Lower lobe of right lung (tissue), 2 donors: Measurements from ENCODE around the gene DPH6. TPM values are rescaled to one million over a fixed set of nuclear protein-coding genes. Genes with fewer than 3 reads are reported as not detected.
A peak's percentile ranks its signal among the peaks of the same experiment; 100 is the strongest.
"Not testable (repeated sequence)": the region's sequence is repeated elsewhere in the genome, so short reads cannot be mapped to it uniquely, and the experiment has no call there.

Source experiments
- ATAC-seq, 2 donors: fragments of 200-7000 bp; cut with Tn5 transposase; one replicate each; pipeline ENCODE4 v1.9.1; 2020 to 2022; ENCODE audit warnings: mild to moderate bottlenecking in 2 of 2, moderate library complexity in 2 of 2
- DNase-seq: peaks from one replicate; pipeline ENCODE4 v3.0.0-alpha.2; 2020
- H3K27ac ChIP-seq: fragments of 200-600 bp; one replicate; pipeline ENCODE4 v1.8.0; 2022
- H3K27me3 ChIP-seq: fragments of 200-600 bp; one replicate; pipeline ENCODE4 v1.8.0; 2022; ENCODE audit warnings: low read depth
- H3K36me3 ChIP-seq: fragments of 200-600 bp; one replicate; pipeline ENCODE4 v1.8.0; 2022; ENCODE audit warnings: mild to moderate bottlenecking
- H3K4me1 ChIP-seq: fragments of 200-600 bp; one replicate; pipeline ENCODE4 v1.8.0; 2022
- H3K4me3 ChIP-seq: fragments of 200-600 bp; one replicate; pipeline ENCODE4 v1.8.0; 2022; ENCODE audit warnings: mild to moderate bottlenecking
- H3K9me3 ChIP-seq: fragments of 200-600 bp; one replicate; pipeline ENCODE4 v1.8.0; 2022
- intact Hi-C: fragments of 100-400 bp; cut with DNase I; formaldehyde crosslinking; loops from one replicate; pipeline ENCODE4 v1.11.0; 2022
- long read RNA-seq: library from polyadenylated mRNA; unstranded; transcript quantifications from one replicate; pipeline ENCODE4 v2.0.0, GENCODE V29; 2021
- total RNA-seq: library from RNA; stranded (reverse); fragmentation: NEBNext Ultra II Directional; extraction: Animal tissue kit (Norgen Biotek cat#: 25700); gene quantifications from one replicate; pipeline ENCODE4 v1.2.1, GENCODE V29; 2021
- TF ChIP-seq, protein P1 (sequence below): fragments of 200-600 bp; IDR thresholded peaks from one replicate; pipeline ENCODE4 v1.8.0; 2022; ENCODE audit warnings: antibody characterized with exemption, mild to moderate bottlenecking
- donor health status: DM: no; HTN: yes; CAD: no; lungs with severe emphysema.

DPH6 gene, protein sequence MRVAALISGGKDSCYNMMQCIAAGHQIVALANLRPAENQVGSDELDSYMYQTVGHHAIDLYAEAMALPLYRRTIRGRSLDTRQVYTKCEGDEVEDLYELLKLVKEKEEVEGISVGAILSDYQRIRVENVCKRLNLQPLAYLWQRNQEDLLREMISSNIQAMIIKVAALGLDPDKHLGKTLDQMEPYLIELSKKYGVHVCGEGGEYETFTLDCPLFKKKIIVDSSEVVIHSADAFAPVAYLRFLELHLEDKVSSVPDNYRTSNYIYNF
- total RNA-seq, result 9.2 TPM
- long read RNA-seq, partial matches to known transcripts, result 1 of 10 reads
- long read RNA-seq, other reads (novel, unspliced or antisense), result 4 of 10 reads

DNA sequence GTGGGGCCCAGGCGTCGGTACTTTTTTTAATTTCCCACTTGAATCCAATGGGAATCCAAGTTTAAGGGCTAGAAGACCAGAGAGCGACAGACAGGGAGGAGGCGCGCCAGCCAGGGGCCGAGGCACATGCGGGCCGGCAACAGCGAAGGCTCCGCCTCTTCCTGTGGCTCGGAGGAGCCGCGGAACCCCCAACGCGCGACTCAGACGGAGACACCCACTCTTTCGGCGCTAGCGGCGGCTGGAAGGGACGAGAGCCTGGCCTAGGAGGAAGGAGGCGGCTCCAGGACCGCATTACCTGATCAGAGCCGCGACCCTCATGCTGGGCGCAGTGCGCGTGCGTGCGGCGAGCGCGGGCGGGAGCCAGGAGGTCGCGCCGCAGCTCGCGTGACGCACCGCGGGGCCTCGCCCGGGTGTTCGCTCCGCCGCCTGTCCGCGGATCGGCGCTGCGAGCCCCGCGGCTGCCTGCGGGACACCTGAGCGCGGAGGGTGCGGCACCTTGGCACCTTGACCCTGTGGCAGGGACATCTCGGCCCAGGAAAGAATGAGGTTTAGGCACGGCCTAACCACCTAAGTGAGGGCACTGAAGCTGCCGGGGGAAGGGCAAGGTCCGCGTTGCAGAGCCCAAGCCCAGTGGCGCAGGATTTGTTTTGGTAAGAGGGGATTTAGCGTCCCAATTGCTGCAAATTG lies at the start of gene DPH6:
Gene DPH6, minus strand, starts transcription at position 342 of the 687 bp plus-strand sequence. Its CDS starts 24 bp downstream, at position 318.
- Histone ChIP-seq H3K27me3 (no peaks in the 10 kb centered on the region), H3K4me3 (peak within 1 kb of the TSS; percentile 77), H3K27ac (peak within 1 kb of the TSS; percentile 99), H3K36me3 (no peaks in the 10 kb centered on the region), H3K4me1 (peaks cover 25% of the 10 kb centered on the region), H3K9me3 (no peaks in the 10 kb centered on the region)
- TF ChIP-seq, protein P1, sequence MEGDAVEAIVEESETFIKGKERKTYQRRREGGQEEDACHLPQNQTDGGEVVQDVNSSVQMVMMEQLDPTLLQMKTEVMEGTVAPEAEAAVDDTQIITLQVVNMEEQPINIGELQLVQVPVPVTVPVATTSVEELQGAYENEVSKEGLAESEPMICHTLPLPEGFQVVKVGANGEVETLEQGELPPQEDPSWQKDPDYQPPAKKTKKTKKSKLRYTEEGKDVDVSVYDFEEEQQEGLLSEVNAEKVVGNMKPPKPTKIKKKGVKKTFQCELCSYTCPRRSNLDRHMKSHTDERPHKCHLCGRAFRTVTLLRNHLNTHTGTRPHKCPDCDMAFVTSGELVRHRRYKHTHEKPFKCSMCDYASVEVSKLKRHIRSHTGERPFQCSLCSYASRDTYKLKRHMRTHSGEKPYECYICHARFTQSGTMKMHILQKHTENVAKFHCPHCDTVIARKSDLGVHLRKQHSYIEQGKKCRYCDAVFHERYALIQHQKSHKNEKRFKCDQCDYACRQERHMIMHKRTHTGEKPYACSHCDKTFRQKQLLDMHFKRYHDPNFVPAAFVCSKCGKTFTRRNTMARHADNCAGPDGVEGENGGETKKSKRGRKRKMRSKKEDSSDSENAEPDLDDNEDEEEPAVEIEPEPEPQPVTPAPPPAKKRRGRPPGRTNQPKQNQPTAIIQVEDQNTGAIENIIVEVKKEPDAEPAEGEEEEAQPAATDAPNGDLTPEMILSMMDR, result peak; percentile 18
- DNase-seq (peak; percentile 90), ATAC-seq (peak; percentile 95 to 97)
- intact Hi-C loops, result no loop called here

DNA sequence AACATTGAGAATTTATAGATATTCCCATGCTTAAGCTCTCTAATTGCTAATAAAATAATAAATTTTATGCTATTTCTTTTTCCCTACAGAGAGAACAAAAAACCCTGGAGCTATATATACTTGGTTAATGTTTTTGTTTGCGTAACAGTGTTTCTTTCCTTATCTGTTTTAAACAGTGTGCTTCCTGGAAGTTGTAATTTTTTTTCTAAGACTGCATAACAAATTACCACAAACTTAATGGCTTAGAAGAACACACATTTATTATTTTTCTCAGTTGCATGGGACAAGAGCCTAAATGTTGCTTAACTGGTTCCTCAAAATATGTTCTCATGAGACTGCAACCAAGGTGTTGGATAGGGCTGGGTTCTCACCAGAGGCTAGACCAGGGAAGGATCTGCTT lies 49.7 kb upstream of the DPH6 start:
- H3K4me3 ChIP-seq, result no peak overlapping the region
- no peak for ATAC-seq

DNA sequence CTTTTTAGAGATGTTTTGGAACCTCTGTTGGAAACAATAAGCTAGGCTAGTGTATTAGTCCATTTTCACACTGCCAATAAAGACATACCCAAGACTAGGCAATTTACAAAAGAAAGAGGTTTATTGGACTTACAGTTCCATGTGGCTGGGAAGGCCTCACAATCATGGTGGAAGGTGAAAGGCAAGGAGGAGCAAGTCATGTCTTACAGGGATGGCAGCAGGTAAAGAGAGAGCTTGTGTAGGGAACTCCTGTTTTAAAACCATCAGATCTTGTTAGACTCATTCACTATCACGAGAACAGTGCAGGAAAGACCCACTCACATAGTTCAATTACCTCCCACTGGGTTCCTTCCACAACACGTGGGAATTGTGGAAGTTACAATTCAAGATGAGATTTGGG lies 46.0 kb upstream of the DPH6 start:
- H3K4me1 ChIP-seq, intact Hi-C loops, DNase-seq, ATAC-seq, H3K36me3 ChIP-seq, H3K27me3 ChIP-seq, H3K27ac ChIP-seq, H3K9me3 ChIP-seq, H3K4me3 ChIP-seq: not testable (repeated sequence)

More for the DNA sequence above, 49.7 kb upstream of the DPH6 start:
- intact Hi-C loops, result no loop called here
- Histone ChIP-seq H3K4me1 (no peaks in the 10 kb centered on the region), H3K27me3 (no peaks in the 10 kb centered on the region), H3K36me3 (no peaks in the 10 kb centered on the region), H3K9me3 (no peaks in the 10 kb centered on the region), H3K27ac (no peak overlapping the region)
- DNase-seq, result no peak
- TF ChIP-seq, protein P1, result no peak

DNA sequence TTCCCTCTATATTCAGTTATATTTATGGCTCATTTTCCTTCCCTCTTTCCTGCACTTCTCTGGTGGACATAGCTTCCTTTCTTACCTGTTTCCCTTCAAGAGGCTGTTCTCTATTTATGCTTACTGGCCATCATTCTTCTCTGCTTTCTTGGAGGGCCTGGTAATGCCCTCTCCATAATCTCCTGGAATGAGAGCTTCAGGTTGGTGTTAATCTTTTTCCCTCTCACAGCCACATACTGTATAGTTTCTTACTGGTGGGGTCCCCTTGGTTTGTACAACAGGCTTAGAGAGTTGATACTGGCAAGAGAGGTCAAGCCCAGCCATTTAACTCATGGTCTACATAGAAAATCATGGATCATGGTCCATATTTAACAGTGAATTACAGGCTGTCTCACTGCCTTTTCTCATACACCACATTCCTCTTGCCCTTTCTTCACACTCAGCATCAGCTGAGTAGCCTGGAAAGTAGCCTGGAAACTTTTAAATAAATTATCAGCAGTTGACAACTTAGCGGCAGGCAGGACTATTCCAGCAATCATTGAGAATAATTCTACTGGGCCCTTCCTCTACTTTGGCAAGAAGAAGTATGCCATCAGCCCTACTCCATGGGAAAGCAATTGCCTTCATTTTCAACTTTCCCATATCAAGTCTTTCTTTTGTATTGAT lies 38.0 kb upstream of the DPH6 start:
- ATAC-seq, result no peak
- intact Hi-C loops, result no loop called here
- TF ChIP-seq, protein P1, result no peak
- no peaks in the 10 kb centered on the region for H3K9me3 ChIP-seq
- no peak overlapping the region for H3K4me3 ChIP-seq
- H3K27me3 ChIP-seq, result no peaks in the 10 kb centered on the region
- DNase-seq, result no peak
- H3K36me3 ChIP-seq, result no peaks in the 10 kb centered on the region
- H3K27ac ChIP-seq, result no peak overlapping the region
- no peaks in the 10 kb centered on the region for H3K4me1 ChIP-seq

DNA sequence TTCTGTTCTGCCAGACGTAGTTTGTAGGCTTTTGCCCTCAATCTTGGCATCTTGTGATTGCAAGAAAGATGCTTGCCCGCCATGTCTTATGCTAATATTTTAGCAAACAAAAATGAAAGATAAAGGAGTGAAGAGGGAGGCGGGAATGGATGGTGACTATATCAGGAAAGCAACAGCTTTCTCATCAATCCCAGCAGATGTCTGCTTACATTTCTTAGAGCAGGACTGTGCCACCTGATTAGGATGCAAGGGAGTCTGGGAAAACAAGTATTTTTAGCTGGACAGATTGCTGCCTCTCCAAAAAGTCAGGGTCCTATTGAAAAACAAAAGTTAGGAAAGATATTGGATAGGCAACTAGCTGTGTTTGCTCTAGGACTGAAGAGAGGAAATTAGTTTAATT lies 34.6 kb upstream of the DPH6 start:
- intact Hi-C loops, result no loop called here
- TF ChIP-seq, protein P1, result no peak
- no peak for ATAC-seq

More for the DNA sequence above, 34.6 kb upstream of the DPH6 start:
- DNase-seq, result no peak
- Histone ChIP-seq H3K9me3 (no peaks in the 10 kb centered on the region), H3K4me1 (no peaks in the 10 kb centered on the region), H3K27me3 (no peaks in the 10 kb centered on the region), H3K4me3 (no peak overlapping the region), H3K36me3 (no peaks in the 10 kb centered on the region), H3K27ac (no peak overlapping the region)
